GM19025 (cell line): ENCODE measurements around the gene METTL18.

Source experiments
- ATAC-seq: cut with Tn5 transposase; IDR thresholded peaks from one replicate; pipeline ENCODE4 v1.9.1; 2021; ENCODE audit warnings: mild to moderate bottlenecking, low read depth, moderate library complexity; ENCODE audit not compliant: unreplicated experiment

Gene METTL18

DNA sequence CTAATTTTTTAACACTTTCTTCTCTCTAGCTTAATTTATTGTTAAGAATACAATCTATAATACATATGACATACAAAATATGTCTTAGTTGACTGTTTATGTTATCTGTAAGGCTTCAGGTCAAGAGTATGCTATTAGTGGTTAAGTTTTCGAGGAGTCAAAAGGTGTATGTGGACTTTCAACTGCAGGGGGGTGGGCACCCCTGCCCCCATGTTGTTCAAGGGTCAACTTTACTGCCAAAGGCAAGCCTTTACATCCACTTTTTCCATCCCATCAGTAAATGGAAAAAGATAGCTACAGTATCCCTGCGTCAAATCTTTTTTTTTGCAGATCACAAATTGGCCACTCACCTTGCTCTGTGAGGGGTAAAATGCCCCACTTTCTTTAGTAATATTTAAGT lies 6.3 kb downstream of the METTL18 start:
- no peak for ATAC-seq

DNA sequence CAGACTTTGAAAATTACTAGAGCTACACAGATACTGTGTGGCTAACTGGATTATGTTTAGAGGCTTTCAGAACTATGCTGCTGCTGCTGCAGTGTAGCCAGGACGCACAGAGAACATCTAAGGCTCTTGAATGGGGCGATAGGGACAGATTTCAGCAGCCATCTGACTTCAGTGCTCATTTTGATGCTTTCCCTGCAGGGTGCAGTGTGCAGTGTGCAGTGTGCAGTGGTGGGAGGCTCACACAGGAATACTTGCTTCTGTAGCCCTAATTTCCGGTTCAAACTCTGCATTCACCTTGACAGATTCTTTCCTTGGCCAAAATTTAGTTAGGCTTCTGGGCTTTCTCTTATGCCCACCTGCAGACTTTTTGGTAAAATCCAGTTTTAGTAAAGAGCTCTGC lies 7.7 kb downstream of the METTL18 start:
- ATAC-seq = no peak

DNA sequence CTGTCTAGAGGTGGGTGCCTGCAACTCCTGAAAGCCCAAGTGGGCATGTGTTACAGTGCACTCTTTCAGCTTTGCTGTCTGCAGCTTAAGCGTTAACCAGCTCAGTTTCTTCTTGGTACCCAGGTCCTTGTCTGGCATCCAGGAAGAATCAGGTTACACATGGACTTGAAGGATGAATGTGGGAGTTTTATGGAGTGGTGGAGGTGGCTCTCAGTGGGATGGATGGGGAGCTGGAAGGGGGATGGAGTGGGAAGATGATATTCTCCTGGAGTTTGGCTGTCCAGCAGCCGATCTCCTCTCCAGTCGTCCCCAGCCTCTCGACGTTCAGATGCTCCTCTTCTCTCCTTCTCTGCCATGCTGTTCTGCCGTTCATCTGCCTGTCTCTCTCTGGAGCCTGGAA lies 9.4 kb downstream of the METTL18 start:
- no peak for ATAC-seq

DNA sequence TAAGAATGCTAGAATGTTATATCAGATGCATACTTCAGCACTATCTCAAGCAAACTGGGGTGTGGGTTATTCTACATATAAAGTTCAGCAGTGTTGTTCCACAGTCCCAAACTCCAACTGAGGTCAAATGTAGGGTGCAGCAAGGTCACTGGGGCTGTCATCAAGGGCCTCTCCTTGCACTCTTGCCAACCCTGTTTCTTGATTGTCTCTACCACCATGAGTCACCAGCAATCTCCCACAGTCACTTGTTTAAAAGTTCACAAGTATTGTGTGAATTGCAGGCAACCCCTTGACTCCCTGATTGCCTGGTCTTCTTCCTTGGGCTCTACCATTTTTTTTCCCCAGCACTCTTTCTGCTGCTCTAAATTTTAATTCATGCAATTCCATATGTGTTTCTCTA lies 10.6 kb downstream of the METTL18 start:
- no peak for ATAC-seq

DNA sequence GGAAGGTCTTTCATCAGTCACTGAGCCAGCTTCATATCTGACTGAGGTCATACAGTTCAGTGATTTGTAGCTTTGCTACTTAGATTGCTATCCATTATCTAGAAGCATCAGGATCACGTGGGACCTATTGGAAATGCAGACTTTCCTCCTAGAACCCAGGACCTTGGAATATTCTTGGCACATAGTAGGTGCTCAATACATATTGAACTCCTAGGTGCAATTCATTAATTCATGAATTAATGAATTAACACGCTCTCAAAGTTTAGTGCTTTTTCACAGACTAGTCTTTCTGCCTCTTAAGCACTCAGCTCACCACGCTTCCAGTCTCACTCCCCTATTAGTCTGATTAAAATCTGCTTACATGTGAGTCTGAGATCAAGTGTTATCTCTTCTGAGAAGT lies 12.1 kb downstream of the METTL18 start:
- no peak for ATAC-seq

DNA sequence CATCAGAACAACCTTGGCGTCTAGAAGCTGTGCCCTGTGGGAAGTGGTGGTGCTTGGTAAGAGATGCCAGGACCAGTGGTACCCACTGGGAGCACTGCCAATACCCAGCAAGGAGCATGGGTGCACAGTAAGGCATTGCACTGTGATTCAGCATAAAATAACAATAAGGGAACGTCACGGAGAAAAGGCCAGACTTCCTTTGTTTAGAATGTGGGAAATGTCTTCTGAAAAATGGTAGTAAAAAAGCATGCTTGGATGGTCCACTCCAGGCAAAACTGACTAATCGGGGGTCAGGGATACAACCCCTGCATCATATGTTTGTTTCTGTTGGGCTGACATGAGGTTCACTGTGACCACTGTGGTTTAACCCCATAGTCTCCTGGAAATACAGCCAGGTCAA lies 14.7 kb downstream of the METTL18 start:
- no peak for ATAC-seq

DNA sequence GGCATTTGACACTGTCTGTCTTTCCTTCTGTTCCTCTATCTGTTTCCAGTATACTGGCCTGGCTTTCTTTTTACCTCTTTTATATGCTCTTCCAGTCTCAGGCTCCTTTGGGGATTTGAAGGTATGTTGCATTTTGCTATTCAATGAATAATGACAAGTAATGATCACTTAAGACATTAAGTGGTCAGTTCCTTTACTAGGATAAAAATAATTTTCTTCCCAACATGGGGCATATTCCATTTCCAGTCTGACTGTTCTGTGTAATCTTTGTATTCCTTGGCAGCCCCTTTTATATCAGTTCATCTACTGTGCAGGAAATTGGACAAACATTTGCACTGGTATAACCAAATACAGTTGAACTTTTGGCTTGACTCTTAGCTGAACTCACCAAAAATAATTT lies 15.6 kb downstream of the METTL18 start:
- no peak for ATAC-seq

DNA sequence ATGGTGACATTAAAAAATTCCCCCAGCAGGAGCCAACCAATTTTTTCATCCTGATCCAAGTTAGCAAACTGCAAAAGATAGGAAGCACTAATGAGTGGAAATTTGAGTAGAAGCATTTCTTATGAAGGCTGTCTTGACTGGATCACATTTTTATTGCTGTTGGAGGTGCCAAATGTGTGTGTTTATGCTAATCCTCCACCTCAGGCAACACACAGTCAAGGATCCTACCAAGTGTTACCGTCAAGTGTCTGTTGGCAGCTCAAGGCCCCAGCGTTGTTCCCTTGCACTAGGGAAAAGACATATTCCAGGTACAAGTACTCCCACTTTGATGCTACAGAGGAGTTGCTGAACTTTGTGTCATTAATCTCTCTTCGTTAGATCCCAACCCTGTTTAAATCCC lies 18.3 kb downstream of the METTL18 start:
- no peak for ATAC-seq

DNA sequence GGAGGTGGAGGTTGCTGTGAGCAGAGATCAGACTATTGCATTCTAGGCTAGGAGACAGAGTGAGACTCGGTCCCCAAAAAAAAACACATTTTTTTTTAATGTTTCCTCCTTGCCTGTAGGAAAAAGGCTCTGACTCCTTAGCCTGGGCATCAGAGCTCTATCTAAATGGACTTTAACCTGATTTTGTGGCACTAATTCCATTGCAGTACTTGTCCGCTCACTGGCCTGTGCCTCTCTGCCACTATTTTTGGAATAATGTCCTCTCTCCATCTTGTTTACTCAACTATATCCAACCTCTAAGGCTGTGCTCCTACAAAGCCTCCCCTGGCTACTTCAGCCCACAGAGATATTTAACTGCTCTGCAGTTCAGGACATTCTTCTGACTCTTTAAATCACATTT lies 26.5 kb downstream of the METTL18 start:
- no peak for ATAC-seq

DNA sequence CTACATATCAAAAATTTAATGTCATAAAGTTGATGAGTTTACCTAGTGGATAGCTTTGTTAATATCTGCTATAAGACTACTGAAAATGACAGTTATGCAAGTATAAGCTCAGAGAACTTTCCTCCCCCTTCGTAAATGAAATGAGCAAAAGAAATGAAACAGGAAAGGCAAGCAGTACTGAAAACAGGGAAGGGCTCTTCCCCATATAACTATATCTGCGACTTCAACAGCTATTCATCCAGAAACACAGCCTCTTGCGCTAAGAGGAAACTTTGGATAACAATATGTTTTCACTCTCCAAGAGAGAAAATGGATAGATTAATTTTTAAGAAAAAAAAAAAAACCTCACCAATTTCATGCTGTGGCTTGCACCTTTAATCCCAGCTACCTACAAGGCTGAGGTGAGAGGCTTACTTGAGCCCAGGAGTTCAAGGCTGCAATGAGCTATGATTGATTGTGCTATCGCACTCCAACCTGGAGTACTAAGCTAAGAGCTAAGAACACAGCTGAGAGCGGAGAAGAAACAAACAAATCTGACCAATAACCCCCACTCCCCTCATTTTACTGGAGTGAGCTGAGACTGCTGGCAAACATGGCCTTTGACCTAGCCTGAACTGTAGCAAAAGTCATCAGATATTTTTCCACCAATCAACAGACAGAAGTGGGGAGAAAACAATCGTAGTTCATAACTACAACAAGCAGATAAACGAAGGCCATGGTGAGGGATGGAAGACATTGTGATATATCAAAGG lies 29.0 kb downstream of the METTL18 start:
- ATAC-seq = no peak

DNA sequence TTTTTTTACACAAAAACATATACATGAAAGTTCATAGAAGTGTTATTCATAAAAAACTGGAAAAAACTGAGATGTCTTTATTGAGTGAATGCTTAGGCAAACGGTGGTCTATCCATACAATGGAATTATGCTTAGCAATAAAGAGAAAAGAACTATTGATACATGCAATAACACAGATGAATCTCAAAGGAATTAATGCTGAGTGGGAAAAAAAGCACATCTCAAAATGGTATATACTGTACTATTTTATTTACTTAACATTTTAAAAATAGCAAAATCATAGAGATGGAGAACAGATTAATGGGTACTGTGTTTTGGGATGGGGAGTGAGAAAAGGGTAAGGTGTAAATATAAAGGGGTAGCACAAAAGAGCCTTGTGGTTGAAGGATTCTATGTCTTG lies 29.8 kb downstream of the METTL18 start:
- ATAC-seq = no peak

DNA sequence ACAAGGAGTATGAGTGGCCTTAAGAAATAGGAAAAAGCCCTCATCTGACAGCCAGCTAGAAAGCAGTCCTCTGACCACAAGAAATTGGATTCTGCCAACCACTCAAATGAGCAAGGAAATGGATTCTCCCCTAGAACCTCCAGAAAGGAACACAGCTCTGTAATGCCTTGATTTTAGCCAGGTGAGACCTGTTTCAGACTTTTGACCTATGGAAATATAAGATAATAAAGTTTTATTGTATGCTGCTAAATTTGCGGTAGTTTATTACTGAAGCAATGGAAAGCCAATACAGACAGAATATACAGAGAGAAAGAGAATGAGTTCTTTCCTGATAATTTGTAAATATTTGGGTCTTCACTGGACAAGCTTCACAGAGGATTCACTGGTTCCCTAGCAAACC lies 32.0 kb downstream of the METTL18 start:
- no peak for ATAC-seq

DNA sequence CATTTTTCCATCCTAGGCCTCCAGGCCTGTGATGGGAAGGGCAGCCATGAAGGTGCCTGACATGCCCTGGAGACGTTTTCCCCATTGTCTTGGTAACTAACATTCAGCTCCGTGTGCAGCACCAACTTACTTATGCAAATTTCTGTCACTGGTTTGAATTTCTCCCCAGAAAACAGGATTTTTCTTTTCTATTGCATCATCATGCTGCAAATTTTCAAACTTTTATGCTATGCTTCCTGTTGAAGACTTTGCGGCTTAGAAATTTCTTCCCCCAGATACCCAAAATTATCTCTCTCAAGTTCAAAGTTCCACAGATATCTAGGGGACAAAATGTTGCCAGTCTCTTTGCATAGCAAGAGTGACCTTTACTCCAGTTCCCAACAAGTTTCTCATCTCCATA lies 35.7 kb downstream of the METTL18 start:
- ATAC-seq = no peak

DNA sequence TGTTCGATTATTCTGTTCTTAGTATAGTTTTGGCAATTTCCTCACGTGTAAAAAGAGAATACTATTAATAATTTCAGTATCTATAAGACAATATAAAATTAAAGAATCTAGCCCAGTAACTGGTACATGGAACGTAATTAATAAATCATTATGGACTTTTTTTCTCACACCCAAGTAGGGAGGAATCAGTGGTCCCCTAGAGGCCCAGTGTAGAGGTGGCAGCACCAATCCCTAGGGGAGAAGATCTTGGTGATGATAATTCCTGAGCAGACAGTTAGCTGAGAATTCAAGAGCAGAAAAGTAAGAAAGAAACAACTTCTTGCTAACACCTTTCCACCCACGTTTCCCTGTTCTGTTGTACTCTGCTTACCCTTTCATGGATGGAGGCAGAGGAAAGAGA lies 41.2 kb downstream of the METTL18 start:
- ATAC-seq = no peak

DNA sequence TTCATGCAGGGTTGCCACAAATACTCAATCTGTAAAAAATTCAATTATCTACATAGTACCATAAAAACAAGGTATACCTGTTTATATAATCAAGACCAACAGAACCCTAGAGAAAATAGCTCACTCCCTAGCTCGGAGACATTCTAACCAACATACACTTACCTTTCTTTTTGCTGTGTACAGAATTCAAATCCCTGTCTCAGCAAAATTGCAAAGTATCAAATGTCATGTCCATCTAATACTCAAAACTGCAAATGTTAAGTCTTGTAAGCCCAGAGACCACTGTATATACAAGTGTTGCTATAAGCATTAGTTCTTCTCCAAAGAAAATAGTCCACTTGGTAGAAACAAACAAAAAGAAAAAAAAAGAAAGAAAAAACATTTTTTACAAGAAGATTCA lies 44.7 kb downstream of the METTL18 start:
- ATAC-seq = no peak

DNA sequence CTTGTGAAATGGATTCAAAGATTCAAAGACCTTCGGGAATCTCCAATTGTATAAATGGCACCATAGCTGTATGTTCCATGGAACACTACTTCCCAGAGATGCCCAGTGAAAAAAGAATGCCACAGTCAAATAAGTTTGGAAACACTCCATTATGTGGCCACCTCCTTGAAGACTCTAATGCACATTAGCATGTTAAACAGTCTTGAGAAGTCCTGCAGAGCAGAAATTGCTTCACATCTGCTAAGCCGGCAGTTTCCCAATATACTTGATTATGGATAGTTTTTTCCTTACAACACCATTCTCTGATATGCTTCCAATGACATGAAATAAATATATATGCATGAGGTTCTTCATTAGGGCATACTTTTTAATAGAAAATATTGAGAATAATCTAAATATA lies 48.2 kb downstream of the METTL18 start:
- ATAC-seq = no peak

DNA sequence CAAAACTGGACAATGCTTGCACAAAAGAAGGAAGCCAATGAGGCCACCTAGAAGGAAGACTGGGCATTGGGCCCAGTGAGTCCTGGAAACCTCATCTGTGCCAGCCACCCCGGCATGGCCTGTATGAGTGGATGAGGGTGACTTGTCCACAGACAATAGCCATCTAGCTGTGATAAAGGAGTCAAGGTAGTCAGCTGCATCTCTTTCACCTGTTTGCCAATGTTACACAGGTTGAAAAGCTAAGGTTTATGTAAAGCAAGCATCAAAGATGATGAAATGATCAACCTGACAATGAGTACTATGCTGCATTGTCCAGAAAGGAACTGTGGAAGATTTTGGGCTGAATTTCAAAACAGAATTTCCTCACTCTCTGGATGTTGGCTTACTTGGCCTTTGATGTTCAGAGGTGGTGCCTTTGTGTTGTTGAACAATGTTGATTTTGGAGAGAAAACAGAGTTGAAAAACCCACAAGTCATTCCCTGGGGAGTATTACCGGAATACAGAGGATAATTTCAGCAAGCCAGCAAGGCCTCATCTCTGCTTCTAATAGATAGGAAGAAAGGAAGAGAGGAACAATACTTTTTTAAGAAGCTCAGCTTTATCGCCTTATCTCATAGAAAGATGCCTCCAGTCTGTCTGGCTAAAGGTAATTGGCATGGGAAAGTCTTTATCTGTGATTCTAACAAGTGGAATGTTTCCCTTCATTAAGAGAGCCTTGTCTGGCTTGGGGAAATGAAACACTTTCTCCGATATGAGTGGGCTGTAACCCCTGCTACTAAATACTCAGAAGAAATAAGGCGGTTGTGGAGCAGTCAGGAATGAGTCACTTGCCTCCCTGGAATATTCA lies 49.5 kb downstream of the METTL18 start:
- ATAC-seq = no peak
